ENCODE data around the gene BAG1.

Gene BAG1

GRCh38 chr9:33293782-33294181 is 29.3 kb upstream of the BAG1 start:
- Histone ChIP-seq H3K36me3 (ENCODE audit: control insufficient read depth, insufficient read depth, low read length, severe bottlenecking) (peaks cover 55% of the 10 kb centered on the region), H3K9ac (ENCODE audit: low read length) (no peak overlapping the region), H3K27me3 (replicated peaks; ENCODE audit: control insufficient read depth, insufficient read depth, low read length) (no peaks in the 10 kb centered on the region), H3K4me3 (ENCODE audit: low read length) (no peak overlapping the region), H3K4me1 (ENCODE audit: control insufficient read depth, insufficient read depth, low read length) (peaks cover 39% of the 10 kb centered on the region), H3K9me3 (ENCODE audit: control insufficient read depth, low read length) (no peaks in the 10 kb centered on the region)
- no peak for DNase-seq (ENCODE audit: low read depth)

DNA sequence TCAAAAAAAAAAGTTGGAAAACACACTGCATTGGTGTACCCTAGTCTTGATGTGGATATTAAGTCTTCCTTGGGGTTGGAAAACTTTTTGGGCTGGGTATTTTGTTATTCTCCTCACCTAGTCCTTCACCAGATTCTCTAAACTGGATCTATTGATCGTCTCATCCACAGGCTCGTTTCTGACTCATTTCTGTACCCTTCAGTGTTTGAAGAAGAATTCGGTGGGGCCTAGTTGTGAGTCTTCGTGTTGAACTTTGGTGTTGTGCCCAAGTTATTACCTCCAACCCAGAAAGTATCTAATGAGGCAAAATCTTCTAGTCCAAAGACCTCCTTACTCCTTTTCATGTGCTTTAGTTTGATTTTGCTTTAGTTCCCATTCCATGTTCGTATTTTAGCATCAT is 27.4 kb upstream of the BAG1 start:
- DNase-seq (ENCODE audit: low read depth) = no peak
- Histone ChIP-seq H3K4me1 (ENCODE audit: control insufficient read depth, insufficient read depth, low read length) (peaks cover 38% of the 10 kb centered on the region), H3K4me3 (ENCODE audit: low read length) (peak overlapping the region; percentile 95), H3K27me3 (replicated peaks; ENCODE audit: control insufficient read depth, insufficient read depth, low read length) (no peaks in the 10 kb centered on the region), H3K36me3 (ENCODE audit: control insufficient read depth, insufficient read depth, low read length, severe bottlenecking) (peaks cover 37% of the 10 kb centered on the region), H3K9me3 (ENCODE audit: control insufficient read depth, low read length) (no peaks in the 10 kb centered on the region), H3K9ac (ENCODE audit: low read length) (no peak overlapping the region)

GRCh38 chr9:33291031-33291397 is 26.5 kb upstream of the BAG1 start:
- Histone ChIP-seq H3K36me3 (ENCODE audit: control insufficient read depth, insufficient read depth, low read length, severe bottlenecking) (peaks cover 28% of the 10 kb centered on the region), H3K27me3 (replicated peaks; ENCODE audit: control insufficient read depth, insufficient read depth, low read length) (no peaks in the 10 kb centered on the region), H3K9me3 (ENCODE audit: control insufficient read depth, low read length) (no peaks in the 10 kb centered on the region), H3K9ac (ENCODE audit: low read length) (peak overlapping the region; percentile 98), H3K4me3 (ENCODE audit: low read length) (peak overlapping the region; percentile 95), H3K4me1 (ENCODE audit: control insufficient read depth, insufficient read depth, low read length) (peaks cover 33% of the 10 kb centered on the region)
- DNase-seq (ENCODE audit: low read depth) = no peak

- peak; percentile 99 for DNase-seq (ENCODE audit: low read depth)
- Histone ChIP-seq H3K4me3 (ENCODE audit: low read length) (peak within 1 kb of the TSS; percentile 95), H3K9me3 (ENCODE audit: control insufficient read depth, low read length) (no peaks in the 10 kb centered on the region), H3K9ac (ENCODE audit: low read length) (peak within 1 kb of the TSS; percentile 98), H3K27me3 (replicated peaks; ENCODE audit: control insufficient read depth, insufficient read depth, low read length) (no peaks in the 10 kb centered on the region), H3K4me1 (ENCODE audit: control insufficient read depth, insufficient read depth, low read length) (peaks cover 33% of the 10 kb centered on the region), H3K36me3 (ENCODE audit: control insufficient read depth, insufficient read depth, low read length, severe bottlenecking) (peaks cover 23% of the 10 kb centered on the region)
Observed at GRCh38 chr9:33290247-33291030, 25.9 kb upstream of the BAG1 start, which contains the start of gene NFX1. TSS of gene NFX1 (plus strand) at chr9:33290516. CDS start at chr9:33290573, 57 bp downstream.

DNA sequence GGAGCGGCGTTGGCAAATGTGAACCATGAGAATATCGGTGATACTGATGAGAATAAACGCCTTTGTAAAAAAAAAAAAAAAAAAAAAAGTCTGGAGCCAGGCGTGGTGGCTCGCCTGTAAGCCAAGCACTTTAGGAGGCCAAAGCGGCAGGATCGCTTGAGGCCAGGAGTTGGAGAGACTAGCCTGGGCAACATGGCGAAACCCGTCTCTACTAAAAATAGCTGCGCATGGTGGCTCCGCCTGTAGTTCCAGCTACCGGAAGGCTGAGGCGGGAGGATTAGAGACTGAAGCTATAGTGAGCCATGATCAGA is 25.4 kb upstream of the BAG1 start:
- Histone ChIP-seq H3K4me3 (ENCODE audit: low read length) (peak overlapping the region; percentile 95), H3K36me3 (ENCODE audit: control insufficient read depth, insufficient read depth, low read length, severe bottlenecking) (peaks cover 18% of the 10 kb centered on the region), H3K27me3 (replicated peaks; ENCODE audit: control insufficient read depth, insufficient read depth, low read length) (no peaks in the 10 kb centered on the region), H3K9ac (ENCODE audit: low read length) (peak overlapping the region; percentile 98), H3K9me3 (ENCODE audit: control insufficient read depth, low read length) (no peaks in the 10 kb centered on the region), H3K4me1 (ENCODE audit: control insufficient read depth, insufficient read depth, low read length) (peaks cover 33% of the 10 kb centered on the region)
- no peak for DNase-seq (ENCODE audit: low read depth)

DNA sequence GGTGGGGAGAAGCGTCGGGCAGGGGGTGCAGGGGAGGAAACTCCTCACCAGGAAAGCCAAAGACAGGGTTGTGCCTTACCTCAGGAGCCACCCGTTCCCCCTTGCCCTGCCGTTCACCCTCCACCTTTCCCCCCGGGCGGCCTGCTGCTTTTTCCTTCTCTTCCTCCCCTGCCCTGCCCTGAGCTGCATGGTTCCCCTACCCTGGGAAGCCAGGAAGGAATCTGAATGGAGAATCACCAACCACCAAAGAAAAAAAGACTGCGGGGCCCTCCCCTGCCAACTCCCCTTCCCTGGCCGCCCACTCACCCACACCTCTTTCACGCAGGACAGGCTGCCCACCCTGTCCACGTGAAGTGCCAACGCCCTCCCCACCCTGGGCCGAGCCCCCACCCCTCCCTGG is 25.0 kb upstream of the BAG1 start:
- Histone ChIP-seq H3K27me3 (replicated peaks; ENCODE audit: control insufficient read depth, insufficient read depth, low read length) (no peaks in the 10 kb centered on the region), H3K9ac (ENCODE audit: low read length) (peak overlapping the region; percentile 98), H3K4me1 (ENCODE audit: control insufficient read depth, insufficient read depth, low read length) (peaks cover 33% of the 10 kb centered on the region), H3K4me3 (ENCODE audit: low read length) (peak overlapping the region; percentile 95), H3K9me3 (ENCODE audit: control insufficient read depth, low read length) (no peaks in the 10 kb centered on the region), H3K36me3 (ENCODE audit: control insufficient read depth, insufficient read depth, low read length, severe bottlenecking) (peaks cover 14% of the 10 kb centered on the region)
- peak; percentile 19 for DNase-seq (ENCODE audit: low read depth)

- DNase-seq (ENCODE audit: low read depth) = no peak
- Histone ChIP-seq H3K9ac (ENCODE audit: low read length) (peak overlapping the region; percentile 98), H3K27me3 (replicated peaks; ENCODE audit: control insufficient read depth, insufficient read depth, low read length) (no peaks in the 10 kb centered on the region), H3K4me3 (ENCODE audit: low read length) (no peak overlapping the region), H3K4me1 (ENCODE audit: control insufficient read depth, insufficient read depth, low read length) (peaks cover 32% of the 10 kb centered on the region), H3K9me3 (ENCODE audit: control insufficient read depth, low read length) (no peaks in the 10 kb centered on the region), H3K36me3 (ENCODE audit: control insufficient read depth, insufficient read depth, low read length, severe bottlenecking) (peaks cover 12% of the 10 kb centered on the region)
Observed at GRCh38 chr9:33288828-33289483, 24.4 kb upstream of the BAG1 start.

GRCh38 chr9:33288235-33288634 is 23.7 kb upstream of the BAG1 start:
- no peak for DNase-seq (ENCODE audit: low read depth)
- peaks cover 18% of the 10 kb centered on the region for H3K36me3 ChIP-seq (ENCODE audit: control insufficient read depth, insufficient read depth, low read length, severe bottlenecking)
- H3K4me1 ChIP-seq (ENCODE audit: control insufficient read depth, insufficient read depth, low read length) = peaks cover 25% of the 10 kb centered on the region

GRCh38 chr9:33287087-33287490 is 22.6 kb upstream of the BAG1 start:
- peak; percentile 94 for DNase-seq (ENCODE audit: low read depth)

More at GRCh38 chr9:33288235-33288634, 23.7 kb upstream of the BAG1 start:
- H3K9me3 ChIP-seq (ENCODE audit: control insufficient read depth, low read length) = no peaks in the 10 kb centered on the region
- no peak overlapping the region for H3K9ac ChIP-seq (ENCODE audit: low read length)
- H3K27me3 ChIP-seq (replicated peaks; ENCODE audit: control insufficient read depth, insufficient read depth, low read length) = no peaks in the 10 kb centered on the region
- no peak overlapping the region for H3K4me3 ChIP-seq (ENCODE audit: low read length)

DNA sequence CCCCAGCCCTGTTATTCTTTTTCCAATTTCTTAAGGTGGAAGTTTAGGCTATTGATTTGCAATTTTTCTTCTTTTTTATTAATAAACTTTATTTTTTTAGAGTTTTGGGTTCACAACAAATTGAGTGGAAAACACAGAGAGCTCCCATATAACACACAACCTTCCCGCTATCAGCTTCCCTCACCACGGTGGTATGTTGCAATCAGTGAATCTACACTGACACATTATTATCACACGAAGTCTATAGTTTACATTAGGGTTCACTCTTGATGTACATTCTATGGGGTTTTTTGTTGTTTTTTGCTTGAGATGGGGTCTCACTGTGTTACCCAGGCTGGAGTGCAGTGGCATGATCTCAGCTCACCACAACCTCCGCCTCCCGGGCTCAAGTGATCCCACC is 21.0 kb upstream of the BAG1 start:
- Histone ChIP-seq H3K9ac (ENCODE audit: low read length) (no peak overlapping the region), H3K9me3 (ENCODE audit: control insufficient read depth, low read length) (no peaks in the 10 kb centered on the region), H3K4me3 (ENCODE audit: low read length) (no peak overlapping the region), H3K4me1 (ENCODE audit: control insufficient read depth, insufficient read depth, low read length) (peaks cover 4% of the 10 kb centered on the region), H3K36me3 (ENCODE audit: control insufficient read depth, insufficient read depth, low read length, severe bottlenecking) (peaks cover 36% of the 10 kb centered on the region), H3K27me3 (replicated peaks; ENCODE audit: control insufficient read depth, insufficient read depth, low read length) (no peaks in the 10 kb centered on the region)
- no peak for DNase-seq (ENCODE audit: low read depth)

More at GRCh38 chr9:33287087-33287490, 22.6 kb upstream of the BAG1 start:
- Histone ChIP-seq H3K4me1 (ENCODE audit: control insufficient read depth, insufficient read depth, low read length) (peaks cover 13% of the 10 kb centered on the region), H3K4me3 (ENCODE audit: low read length) (no peak overlapping the region), H3K9ac (ENCODE audit: low read length) (peak overlapping the region; percentile 10), H3K36me3 (ENCODE audit: control insufficient read depth, insufficient read depth, low read length, severe bottlenecking) (peaks cover 24% of the 10 kb centered on the region), H3K27me3 (replicated peaks; ENCODE audit: control insufficient read depth, insufficient read depth, low read length) (no peaks in the 10 kb centered on the region), H3K9me3 (ENCODE audit: control insufficient read depth, low read length) (no peaks in the 10 kb centered on the region)

DNA sequence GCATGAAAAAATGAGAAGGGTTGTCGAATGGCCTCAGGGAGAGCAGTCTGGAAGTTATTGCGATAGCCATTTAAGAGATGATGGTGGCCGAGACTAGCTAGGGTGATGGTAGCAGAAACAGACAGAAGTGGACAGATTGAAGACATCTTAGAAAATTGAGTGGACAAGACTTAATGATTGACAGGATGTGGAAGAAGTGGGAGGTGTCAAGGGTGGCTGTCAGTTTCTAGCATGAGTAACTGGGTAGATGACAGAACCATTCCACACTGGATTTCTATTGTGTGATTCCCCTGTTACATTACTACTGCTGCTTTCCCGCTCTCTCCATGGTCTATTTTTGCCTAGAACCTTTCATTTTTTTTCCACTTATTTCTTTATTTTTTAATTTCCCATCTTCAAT is 13.0 kb upstream of the BAG1 start:
- DNase-seq (ENCODE audit: low read depth) = no peak
- Histone ChIP-seq H3K27me3 (replicated peaks; ENCODE audit: control insufficient read depth, insufficient read depth, low read length) (no peaks in the 10 kb centered on the region), H3K4me1 (ENCODE audit: control insufficient read depth, insufficient read depth, low read length) (no peaks in the 10 kb centered on the region), H3K4me3 (ENCODE audit: low read length) (no peak overlapping the region), H3K9me3 (ENCODE audit: control insufficient read depth, low read length) (no peaks in the 10 kb centered on the region), H3K36me3 (ENCODE audit: control insufficient read depth, insufficient read depth, low read length, severe bottlenecking) (peaks cover 92% of the 10 kb centered on the region), H3K9ac (ENCODE audit: low read length) (no peak overlapping the region)

Measured in adipocyte (in vitro differentiated cells).